Common myeloid progenitor, CD34-positive (primary cell): ENCODE data around the gene MYO3B.

Experiments used
- CTCF ChIA-PET: fragments of 350-600 bp; sonication (Branson Sonifier 250); formaldehyde crosslinking; loops from one replicate; lab custom pipeline; 2021; ENCODE audit warnings: antibody characterized with exemption; lab: Charles Lee
- POLR2A ChIA-PET: fragments of 350-600 bp; sonication (Branson Sonifier 250); formaldehyde crosslinking; loops from one replicate; lab custom pipeline; 2021; ENCODE audit warnings: antibody characterized with exemption; lab: Charles Lee
- DNase-seq, 3 donors: peaks; one replicate each; pipeline versions ENCODE4 v3.0.0 to v3.0.0-alpha.2; 2013
- H3K27ac ChIP-seq, 2 experiments: 1 replicate in 1 of 2; 2 replicates in 1 of 2; pipeline ENCODE4 v1.7.0; 2013; ENCODE audit warnings: inconsistent platforms in 2 of 2, low read length in 2 of 2, mild to moderate bottlenecking in 2 of 2, low read depth in 1 of 2, moderate library complexity in 1 of 2; ENCODE audit not compliant: severe bottlenecking in 2 of 2, insufficient read depth in 1 of 2, poor library complexity in 1 of 2
- H3K27me3 ChIP-seq, 5 experiments: replicated peaks in 2 of 5; 1 replicate in 3 of 5; 2 replicates in 2 of 5; pipeline versions ENCODE4 v1.6.1 to v1.7.0; 2013; ENCODE audit warnings: low read length in 4 of 5, mild to moderate bottlenecking in 2 of 5, moderate library complexity in 2 of 5, inconsistent platforms in 1 of 5; ENCODE audit not compliant: insufficient read depth in 5 of 5, control insufficient read depth in 4 of 5
- H3K36me3 ChIP-seq, 4 experiments: 1 replicate in 2 of 4; 2 replicates in 2 of 4; pipeline versions ENCODE4 v1.6.1 to v1.7.0; 2013; ENCODE audit warnings: low read length in 3 of 4, control low read depth in 1 of 4, mild to moderate bottlenecking in 1 of 4; ENCODE audit not compliant: control insufficient read depth in 4 of 4, insufficient read depth in 4 of 4
- H3K4me1 ChIP-seq, 4 experiments: 1 replicate in 3 of 4; 2 replicates in 1 of 4; pipeline versions ENCODE4 v1.6.1 to v1.7.1; 2013; ENCODE audit warnings: low read length in 3 of 4, mild to moderate bottlenecking in 3 of 4, control low read depth in 1 of 4, inconsistent platforms in 1 of 4, moderate library complexity in 1 of 4; ENCODE audit not compliant: control insufficient read depth in 4 of 4, insufficient read depth in 4 of 4; ENCODE audit errors: control extremely low read depth in 1 of 4
- H3K4me3 ChIP-seq, 7 experiments: 1 replicate in 4 of 7; 2 replicates in 3 of 7; pipeline versions ENCODE4 v1.5.1 to v1.7.0; 2013; ENCODE audit warnings: mild to moderate bottlenecking in 7 of 7, low read length in 6 of 7, moderate library complexity in 6 of 7, inconsistent platforms in 2 of 7, low read depth in 2 of 7, control low read depth in 1 of 7; ENCODE audit not compliant: insufficient read depth in 4 of 7, control insufficient read depth in 1 of 7; ENCODE audit errors: extremely low read depth in 1 of 7
- H3K9me3 ChIP-seq, 5 experiments: 1 replicate in 4 of 5; 2 replicates in 1 of 5; pipeline versions ENCODE4 v1.6.1 to v1.7.1; 2013; ENCODE audit warnings: low read length in 4 of 5, mild to moderate bottlenecking in 2 of 5, inconsistent platforms in 1 of 5, low read depth in 1 of 5, moderate library complexity in 1 of 5; ENCODE audit not compliant: control insufficient read depth in 4 of 5, insufficient read depth in 2 of 5; ENCODE audit errors: control extremely low read depth in 1 of 5
- WGBS: methylation state at CpG from one replicate; pipeline ENCODE4 v1.1.5; 2013; ENCODE audit not compliant: insufficient coverage; 5-methylcytosine and 5-hydroxymethylcytosine counted together

MYO3B gene

GRCh38 chr2:170503971-170504809 lies 326.2 kb downstream of the MYO3B start:
- H3K27me3 ChIP-seq = peaks cover 0 to 12% (median under 1%) of the 10 kb centered on the region in 5 experiments
- no peaks in the 10 kb centered on the region for H3K9me3 ChIP-seq
- WGBS = 89% methylated on average over 12 of the region's 14 CpGs
- H3K4me3 ChIP-seq = no peak overlapping the region
- H3K27ac ChIP-seq = no peak overlapping the region
- ChIA-PET CTCF (interaction anchor here (1.2 kb wide), 1 partner anchor 311 kb away, joined by 3 read pairs; no protein-coding TSS in a partner anchor), POLR2A (no interaction called here)
- no peaks in the 10 kb centered on the region for H3K36me3 ChIP-seq
- DNase-seq = peak in 1 of 3 donors; percentile 13
- H3K4me1 ChIP-seq = peaks cover 12 to 38% (median 30%) of the 10 kb centered on the region in 4 experiments

- H3K4me3 ChIP-seq = no peak overlapping the region
- no peak overlapping the region for H3K27ac ChIP-seq
- peaks cover 12 to 38% (median 30%) of the 10 kb centered on the region in 4 experiments for H3K4me1 ChIP-seq
- DNase-seq = no peak
- WGBS = 100% methylated on average over 1 of the region's 4 CpGs
- CTCF ChIA-PET = interaction anchor here (1.2 kb wide), 1 partner anchor 310 kb away, joined by 3 read pairs; no protein-coding TSS in a partner anchor
- H3K27me3 ChIP-seq = peaks cover 0 to 13% (median 2%) of the 10 kb centered on the region in 5 experiments
- no peaks in the 10 kb centered on the region for H3K36me3 ChIP-seq
- no peaks in the 10 kb centered on the region for H3K9me3 ChIP-seq
- POLR2A ChIA-PET = no interaction called here
Measured at GRCh38 chr2:170504810-170505145, 326.8 kb downstream of the MYO3B start.

GRCh38 chr2:170505631-170506275 lies 327.8 kb downstream of the MYO3B start:
- H3K27me3 ChIP-seq = peaks cover 0 to 15% (median 5%) of the 10 kb centered on the region in 5 experiments
- peak; percentile 22 to 77 (median 66) for DNase-seq
- peaks cover 12 to 38% (median 30%) of the 10 kb centered on the region in 4 experiments for H3K4me1 ChIP-seq
- H3K27ac ChIP-seq = no peak overlapping the region
- peak overlapping the region in 2 of 7 experiments; percentile 1 to 58 for H3K4me3 ChIP-seq
- 20% methylated on average over 5 of the region's 6 CpGs for WGBS
- no peaks in the 10 kb centered on the region for H3K36me3 ChIP-seq
- POLR2A ChIA-PET = no interaction called here
- no peaks in the 10 kb centered on the region for H3K9me3 ChIP-seq
- CTCF ChIA-PET = interaction anchor here (1.2 kb wide), 1 partner anchor 309 kb away, joined by 3 read pairs; no protein-coding TSS in a partner anchor

GRCh38 chr2:170509452-170510193 lies 331.7 kb downstream of the MYO3B start:
- ChIA-PET CTCF (no interaction called here), POLR2A (no interaction called here)
- Histone ChIP-seq H3K4me1 (peaks cover 12 to 33% (median 26%) of the 10 kb centered on the region in 4 experiments), H3K4me3 (no peak overlapping the region), H3K27ac (no peak overlapping the region), H3K9me3 (no peaks in the 10 kb centered on the region), H3K27me3 (peaks cover 0 to 14% (median 5%) of the 10 kb centered on the region in 5 experiments), H3K36me3 (no peaks in the 10 kb centered on the region)
- WGBS = 100% methylated on average over 7 of the region's 8 CpGs
- no peak for DNase-seq

- no peaks in the 10 kb centered on the region for H3K36me3 ChIP-seq
- H3K27ac ChIP-seq = no peak overlapping the region
- ChIA-PET CTCF (no interaction called here), POLR2A (no interaction called here)
- H3K9me3 ChIP-seq = no peaks in the 10 kb centered on the region
- no peak overlapping the region for H3K4me3 ChIP-seq
- WGBS = 57% methylated on average over 1 of the region's 2 CpGs
- H3K27me3 ChIP-seq = peaks cover 0 to 14% (median 3%) of the 10 kb centered on the region in 5 experiments
- peaks cover 8 to 14% (median 10%) of the 10 kb centered on the region in 4 experiments for H3K4me1 ChIP-seq
- no peak for DNase-seq
Measured at GRCh38 chr2:170512266-170512665, 334.3 kb downstream of the MYO3B start.

GRCh38 chr2:170514140-170514539 lies 336.2 kb downstream of the MYO3B start:
- H3K36me3 ChIP-seq = no peaks in the 10 kb centered on the region
- H3K4me1 ChIP-seq = no peaks in the 10 kb centered on the region
- peaks cover 0 to 14% (median 3%) of the 10 kb centered on the region in 5 experiments for H3K27me3 ChIP-seq
- DNase-seq = no peak
- CTCF ChIA-PET = interaction anchor here (1.2 kb wide), 1 partner anchor 15 kb away, joined by 4 read pairs; no protein-coding TSS in a partner anchor
- POLR2A ChIA-PET = no interaction called here
- H3K4me3 ChIP-seq = no peak overlapping the region
- H3K27ac ChIP-seq = no peak overlapping the region
- WGBS = 81% methylated on average over 4 of the region's 5 CpGs
- H3K9me3 ChIP-seq = no peaks in the 10 kb centered on the region
